DMS 273 treated with DMSO at 0.1 percent for 48 hours (cell line): ENCODE results near the gene SULT1C3.

Experiments used
- DNase-seq: peaks from one replicate; lab custom pipeline; 2025; lab: John Stamatoyannopoulos, UW

SULT1C3 gene

DNA sequence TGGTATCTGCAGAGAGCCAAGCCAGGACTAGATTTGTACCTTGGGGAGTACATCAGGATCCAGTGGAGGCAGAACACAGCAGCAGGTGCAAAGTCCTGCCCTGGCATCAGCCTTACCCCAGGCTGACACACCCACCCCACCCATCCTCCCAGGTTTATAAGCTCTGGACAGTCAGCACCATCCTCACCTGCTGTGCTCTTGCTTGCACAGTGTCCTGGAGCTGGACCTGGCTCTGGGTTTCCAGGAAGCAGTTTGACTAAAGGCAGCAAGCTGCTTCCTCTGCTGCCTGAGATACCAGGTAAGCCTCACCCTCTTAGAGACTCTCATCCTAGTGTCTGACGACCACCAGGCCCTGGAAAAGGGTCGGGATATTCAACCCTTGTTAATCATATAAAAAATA lies at the start of gene SULT1C3:
Gene SULT1C3 (plus strand): TSS at position 183 of the 400 bp plus-strand sequence. CDS start 7,227 bp downstream, outside the sequence.
- no peak for DNase-seq

DNA sequence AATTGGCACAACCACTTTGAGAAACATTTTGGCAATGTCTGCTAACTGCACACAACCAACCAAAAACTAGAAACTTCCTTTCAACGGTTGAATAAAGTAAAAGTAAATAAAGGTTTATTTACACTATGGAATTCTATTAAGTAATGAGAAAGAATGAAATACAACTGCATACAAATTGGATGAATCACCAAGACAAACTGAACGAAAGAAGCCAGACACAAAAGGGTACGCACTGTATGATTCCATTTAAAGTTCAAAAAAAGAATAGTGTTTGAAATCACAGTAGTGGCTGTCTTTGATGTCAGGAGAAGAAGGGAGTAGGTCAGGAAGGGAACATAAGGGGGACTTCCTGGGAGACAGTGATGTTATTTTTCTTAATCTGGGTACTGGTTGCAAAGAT lies 46.5 kb upstream of the SULT1C3 start:
- no peak for DNase-seq

DNA sequence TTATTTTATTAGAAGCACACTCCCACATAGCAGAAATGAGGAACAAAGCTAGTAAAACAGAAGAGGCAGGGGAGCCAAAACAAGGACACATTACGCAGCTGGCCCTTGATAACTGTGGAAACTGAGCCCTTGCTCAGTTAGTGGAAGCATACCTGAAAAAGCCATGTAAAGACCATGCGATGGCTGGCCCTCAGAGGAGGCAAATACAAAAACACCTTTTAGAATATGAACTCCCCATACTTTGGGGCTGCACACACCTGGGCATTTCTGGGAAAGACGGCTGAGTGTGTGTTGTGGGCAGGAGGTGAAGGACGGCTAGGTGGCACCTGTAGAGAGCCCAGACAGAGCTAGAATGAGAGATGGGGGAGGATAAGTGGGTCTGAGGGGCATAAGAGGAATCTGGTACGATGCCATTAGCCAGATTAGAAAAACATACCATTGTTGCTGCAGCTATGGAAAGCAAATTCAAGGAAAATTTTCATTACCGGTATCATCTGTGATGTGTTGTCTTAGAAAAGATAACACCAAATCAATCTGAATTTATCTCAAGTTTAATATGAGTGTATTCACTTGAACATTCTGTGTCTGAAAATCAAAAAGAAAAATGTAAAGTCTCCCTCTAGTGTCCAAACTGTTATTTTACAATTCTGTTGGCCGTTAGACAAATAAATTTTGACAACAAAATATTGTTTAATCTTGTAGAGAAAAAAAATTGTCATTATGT lies 45.2 kb upstream of the SULT1C3 start:
- no peak for DNase-seq

DNA sequence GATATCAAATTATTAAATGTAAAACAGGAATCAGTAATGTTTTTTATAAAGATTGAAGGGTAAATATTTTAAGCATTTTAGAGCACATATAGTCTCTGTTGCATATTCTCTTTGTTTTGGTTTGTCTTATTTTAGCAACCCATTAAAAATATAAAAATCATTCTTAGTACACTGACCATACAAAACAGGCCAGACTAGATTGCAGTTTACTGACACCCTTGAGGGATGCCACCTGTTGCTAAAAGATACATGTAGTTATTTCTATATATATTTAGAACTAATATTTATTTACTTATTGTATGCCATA lies 44.7 kb upstream of the SULT1C3 start:
- DNase-seq = no peak

DNA sequence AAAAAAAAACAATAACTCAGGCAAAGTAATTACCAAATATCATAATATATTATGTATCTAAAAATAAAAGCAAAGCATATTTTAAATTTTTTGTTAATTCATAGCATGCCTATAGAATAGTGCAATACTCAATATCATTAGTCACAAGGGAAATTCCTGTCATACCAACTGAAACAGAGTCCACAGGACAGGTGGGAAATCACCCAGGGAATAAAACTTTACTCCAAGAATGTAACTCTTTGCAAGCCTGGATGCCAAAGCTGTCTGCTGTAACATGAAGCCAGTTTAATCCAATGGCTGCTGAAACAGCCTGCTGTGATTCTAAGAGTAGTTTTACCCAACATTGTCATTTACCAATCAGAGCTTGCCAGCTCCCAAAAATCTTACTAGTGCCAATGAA lies 40.0 kb upstream of the SULT1C3 start:
- DNase-seq = no peak

DNA sequence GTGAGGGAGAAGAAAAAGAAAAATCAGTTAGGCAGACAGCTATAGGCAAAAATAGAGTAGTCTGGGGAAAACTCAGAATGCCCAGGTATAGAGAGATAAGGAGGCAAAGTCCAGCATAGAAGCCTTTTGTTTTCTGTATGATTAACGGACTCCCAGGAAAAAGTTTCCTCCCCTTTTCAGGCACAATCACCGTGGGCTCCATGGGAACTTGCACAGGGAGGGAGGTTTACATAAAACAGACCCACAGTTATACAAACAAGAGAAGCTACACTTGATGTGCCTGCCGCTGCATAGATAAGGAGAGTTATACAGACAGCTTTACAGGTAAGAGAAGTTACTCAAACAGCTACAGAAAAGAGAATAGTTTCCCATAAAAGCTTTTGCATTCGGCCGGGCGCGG lies 39.2 kb upstream of the SULT1C3 start:
- no peak for DNase-seq

DNA sequence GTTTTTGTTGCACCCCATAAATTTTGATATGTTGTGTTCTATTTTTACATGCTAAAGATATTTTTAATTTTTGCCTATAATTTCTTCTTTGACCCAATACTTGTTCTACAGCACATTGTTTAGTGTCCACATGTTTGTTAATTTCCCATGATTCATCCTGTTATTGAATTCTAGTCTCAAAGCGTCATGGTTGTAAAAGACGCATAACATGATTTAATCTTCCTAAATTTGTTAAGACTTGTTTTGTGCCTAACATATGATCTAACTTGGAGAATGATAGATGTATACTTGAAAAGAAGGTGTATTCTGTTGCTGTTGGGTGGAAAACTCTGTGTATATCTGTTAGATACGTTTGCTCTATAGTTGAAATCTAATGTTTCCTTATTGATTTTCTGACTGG lies 27.1 kb upstream of the SULT1C3 start:
- DNase-seq = no peak

GRCh38 chr2:108215794-108216211 lies 24.0 kb upstream of the SULT1C3 start:
- no peak for DNase-seq

DNA sequence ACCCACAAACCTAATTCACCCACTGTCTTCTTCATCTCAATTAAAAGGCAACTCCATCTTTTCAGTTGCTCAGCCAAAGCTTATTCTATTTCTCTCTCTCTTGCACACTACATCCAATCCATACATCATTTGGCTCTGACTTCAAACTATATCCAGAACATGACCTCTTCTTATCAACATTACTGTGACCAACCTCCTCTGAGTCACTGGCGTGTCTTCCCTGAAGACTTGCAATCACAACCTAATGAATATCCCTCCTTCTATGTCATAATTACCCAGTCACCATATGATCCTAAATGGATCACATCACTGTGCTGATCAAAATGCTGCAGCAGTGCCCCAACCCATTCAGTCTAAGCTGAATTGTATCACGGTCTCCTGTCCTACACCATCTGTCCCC lies 22.6 kb upstream of the SULT1C3 start:
- DNase-seq = no peak

GRCh38 chr2:108219688-108220087 lies 20.1 kb upstream of the SULT1C3 start:
- no peak for DNase-seq

DNA sequence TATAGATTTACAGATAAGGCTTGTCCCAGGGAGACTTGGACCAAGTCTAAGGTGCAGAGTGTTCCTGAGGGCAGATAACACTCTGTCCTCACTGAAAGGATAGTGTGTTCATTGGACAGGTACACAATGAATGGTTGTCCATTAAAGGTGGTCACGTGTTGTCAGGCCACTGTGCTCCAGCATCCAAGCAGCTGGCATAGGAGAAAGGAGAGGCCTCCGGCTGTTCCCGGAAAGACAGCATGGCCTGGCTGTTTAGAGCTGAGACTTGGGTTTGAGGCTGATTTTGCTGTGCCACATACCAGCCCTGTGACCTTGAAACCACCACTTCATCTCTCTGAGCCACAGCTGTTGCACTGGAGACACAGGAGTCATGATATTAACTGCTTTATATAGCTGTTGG lies 19.6 kb upstream of the SULT1C3 start:
- DNase-seq = no peak

GRCh38 chr2:108220942-108221541 lies 18.7 kb upstream of the SULT1C3 start:
- DNase-seq = no peak

DNA sequence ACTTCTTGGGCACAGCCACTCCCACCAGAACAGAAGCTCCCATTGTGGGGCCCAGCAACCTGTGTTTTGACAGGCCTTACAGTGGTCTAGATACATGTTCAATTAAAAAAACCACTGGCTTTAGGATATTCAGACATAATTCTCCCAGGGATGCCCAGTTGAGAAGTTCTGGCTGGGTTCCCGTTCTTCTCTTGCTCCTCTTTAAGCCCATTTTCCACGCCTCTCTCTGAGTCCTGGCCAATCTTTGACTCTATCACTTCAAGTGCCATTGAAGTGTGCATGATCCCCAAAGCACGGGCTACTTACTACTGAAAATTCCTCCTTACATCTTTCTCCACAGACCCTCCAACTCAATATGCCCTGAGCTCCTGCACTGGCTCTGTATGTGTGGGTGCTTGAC lies 17.5 kb upstream of the SULT1C3 start:
- no peak for DNase-seq

GRCh38 chr2:108223573-108223972 lies 16.2 kb upstream of the SULT1C3 start:
- DNase-seq = no peak

- no peak for DNase-seq
Measured at GRCh38 chr2:108224022-108224421, 15.7 kb upstream of the SULT1C3 start.

- DNase-seq = no peak
Measured at GRCh38 chr2:108226564-108226963, 13.2 kb upstream of the SULT1C3 start.

GRCh38 chr2:108228006-108228405 lies 11.8 kb upstream of the SULT1C3 start:
- DNase-seq = no peak

GRCh38 chr2:108228537-108228936 lies 11.2 kb upstream of the SULT1C3 start:
- DNase-seq = no peak

- DNase-seq = no peak
Measured at GRCh38 chr2:108229875-108230274, 9.9 kb upstream of the SULT1C3 start.

DNA sequence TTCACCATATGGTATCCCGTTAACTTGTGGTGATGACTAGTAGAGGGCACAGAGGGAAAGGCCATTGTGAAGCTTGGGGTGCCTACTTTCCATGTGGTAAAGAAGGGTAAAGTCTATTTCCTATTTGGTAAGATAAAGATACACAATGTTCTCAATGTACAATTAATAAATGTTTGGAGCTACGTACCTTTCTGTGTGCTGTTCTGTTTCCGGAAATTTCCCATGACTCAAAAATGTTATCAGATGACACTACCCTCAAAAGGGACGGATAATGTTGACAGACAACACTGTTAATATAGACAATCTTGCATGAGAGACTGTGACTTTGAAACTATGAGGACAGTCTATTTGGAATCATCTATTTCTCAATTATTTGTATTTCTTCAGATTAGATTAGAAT lies 4.2 kb upstream of the SULT1C3 start:
- no peak for DNase-seq

- no peak for DNase-seq
Measured at GRCh38 chr2:108236676-108237335, 3.0 kb upstream of the SULT1C3 start.

DNA sequence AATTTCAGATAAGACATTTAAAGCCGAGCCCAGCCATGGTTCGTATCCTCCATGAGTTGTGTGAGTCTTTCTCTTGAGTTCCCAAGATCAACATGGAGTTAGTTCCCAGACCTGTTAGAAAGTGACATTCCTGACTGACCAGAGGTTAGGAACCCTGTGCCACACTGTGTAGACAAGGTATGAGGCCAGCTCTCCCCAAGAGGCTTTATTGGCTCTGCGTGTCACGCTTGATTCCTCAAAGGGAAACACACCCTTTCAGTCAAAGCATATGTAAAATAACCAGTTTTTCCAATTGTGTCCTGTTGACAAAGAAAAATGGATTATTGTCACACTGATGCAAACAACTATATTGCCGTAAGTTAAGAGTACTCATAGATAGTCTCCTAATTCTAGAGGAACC lies 1.2 kb downstream of the SULT1C3 start:
- DNase-seq = no peak

GRCh38 chr2:108243566-108243965 lies 3.8 kb downstream of the SULT1C3 start:
- no peak for DNase-seq
